Measurements from ENCODE around the gene NPM3. TPM values are rescaled to one million over a fixed set of nuclear protein-coding genes. Genes with fewer than 3 reads are reported as not detected.

Gene NPM3
- total RNA-seq, 3 donors from 2014 or later: 14.4 to 27.4 (median 15.3) TPM

DNA sequence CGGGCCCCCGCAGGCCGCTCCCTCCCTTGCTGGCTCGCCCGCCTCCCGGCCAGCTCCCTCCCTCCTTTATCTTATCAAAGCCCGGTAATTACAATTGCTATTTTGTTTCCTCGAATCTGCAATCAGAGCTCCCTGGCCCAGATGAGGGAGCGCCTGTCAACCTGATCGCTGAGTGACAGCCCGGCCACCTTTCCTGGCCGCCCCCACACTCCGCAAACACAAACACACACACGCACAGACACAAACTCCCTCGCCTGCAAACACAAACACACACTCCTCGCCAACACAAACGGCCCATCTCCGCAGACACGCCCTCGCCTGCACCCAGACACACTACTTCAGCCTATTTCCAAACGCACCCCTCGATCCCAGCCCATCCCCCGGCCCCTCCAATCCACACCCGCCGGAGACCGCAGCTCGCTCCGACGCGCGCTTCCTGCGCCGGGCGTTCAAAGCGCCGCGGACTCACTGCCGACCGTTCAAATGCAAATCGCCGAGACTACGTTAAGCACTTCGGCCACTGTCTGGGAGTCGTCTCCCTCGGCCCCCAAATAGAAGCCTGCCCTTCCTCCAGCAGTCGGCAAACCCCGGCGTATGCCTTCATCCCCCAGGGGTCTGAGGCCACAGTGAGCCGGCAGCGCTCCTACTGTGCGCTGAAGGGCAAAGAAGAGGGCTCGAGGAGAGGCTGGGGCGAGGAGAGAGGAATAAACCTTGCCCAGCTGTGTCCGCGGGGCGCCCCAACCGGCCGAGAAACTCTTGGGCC, 4.3 kb downstream of the NPM3 start:
- peak; percentile 68 for ATAC-seq

DNA sequence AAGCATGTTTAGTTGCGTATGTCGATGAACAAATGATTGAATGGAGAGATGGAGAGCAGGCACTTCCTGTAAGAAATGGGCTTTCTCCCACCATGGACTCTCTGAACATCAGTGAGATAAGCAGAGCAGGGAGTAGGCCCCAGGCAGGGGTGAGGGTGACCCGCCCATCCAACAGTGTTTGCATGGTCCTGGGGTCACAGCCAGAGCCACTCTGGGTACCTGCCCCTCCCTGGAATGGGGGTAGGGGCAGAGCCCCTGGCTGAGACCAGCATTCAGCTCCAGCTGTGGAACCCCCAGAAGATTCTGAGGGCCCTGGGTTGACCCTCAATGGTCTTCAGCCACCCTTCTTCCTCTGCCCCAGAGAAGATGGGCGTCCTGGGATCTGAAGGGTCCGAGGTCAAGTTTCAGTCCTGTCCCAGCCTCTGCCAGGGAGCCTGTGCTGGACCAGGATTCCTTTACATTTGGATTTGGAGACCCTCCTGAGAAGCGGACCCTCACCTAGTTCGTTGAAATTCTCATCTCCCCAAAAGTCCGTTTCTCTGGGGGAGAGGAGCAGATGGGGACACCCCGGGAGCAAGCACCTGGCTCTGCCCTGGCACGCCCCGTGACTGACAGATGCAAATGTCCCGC, 5.0 kb downstream of the NPM3 start:
- intact Hi-C loops (cut with DNase I, micrococcal nuclease): loop anchor here in 1 of 2 donors (10.0 kb wide), 1 partner anchor 173 kb away; no protein-coding TSS in a partner anchor
- Histone ChIP-seq H3K36me3 (ENCODE audit: low read depth) (no peaks in the 10 kb centered on the region), H3K9me3 (no peaks in the 10 kb centered on the region), H3K4me1 (ENCODE audit: low read depth) (peaks cover 45% of the 10 kb centered on the region), H3K4me3 (no peak overlapping the region)
- TF ChIP-seq, protein P1, sequence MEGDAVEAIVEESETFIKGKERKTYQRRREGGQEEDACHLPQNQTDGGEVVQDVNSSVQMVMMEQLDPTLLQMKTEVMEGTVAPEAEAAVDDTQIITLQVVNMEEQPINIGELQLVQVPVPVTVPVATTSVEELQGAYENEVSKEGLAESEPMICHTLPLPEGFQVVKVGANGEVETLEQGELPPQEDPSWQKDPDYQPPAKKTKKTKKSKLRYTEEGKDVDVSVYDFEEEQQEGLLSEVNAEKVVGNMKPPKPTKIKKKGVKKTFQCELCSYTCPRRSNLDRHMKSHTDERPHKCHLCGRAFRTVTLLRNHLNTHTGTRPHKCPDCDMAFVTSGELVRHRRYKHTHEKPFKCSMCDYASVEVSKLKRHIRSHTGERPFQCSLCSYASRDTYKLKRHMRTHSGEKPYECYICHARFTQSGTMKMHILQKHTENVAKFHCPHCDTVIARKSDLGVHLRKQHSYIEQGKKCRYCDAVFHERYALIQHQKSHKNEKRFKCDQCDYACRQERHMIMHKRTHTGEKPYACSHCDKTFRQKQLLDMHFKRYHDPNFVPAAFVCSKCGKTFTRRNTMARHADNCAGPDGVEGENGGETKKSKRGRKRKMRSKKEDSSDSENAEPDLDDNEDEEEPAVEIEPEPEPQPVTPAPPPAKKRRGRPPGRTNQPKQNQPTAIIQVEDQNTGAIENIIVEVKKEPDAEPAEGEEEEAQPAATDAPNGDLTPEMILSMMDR (IDR thresholded peaks at IDR 0.05): no peak
- ATAC-seq: no peak
- no peak for DNase-seq

More for the DNA sequence above, 4.3 kb downstream of the NPM3 start:
- no peaks in the 10 kb centered on the region for H3K9me3 ChIP-seq
- no peaks in the 10 kb centered on the region for H3K36me3 ChIP-seq (ENCODE audit: low read depth)
- TF ChIP-seq, protein P1 (IDR thresholded peaks at IDR 0.05): no peak
- intact Hi-C loops (cut with DNase I, micrococcal nuclease): loop anchor here in 1 of 2 donors (10.0 kb wide), 1 partner anchor 174 kb away; no protein-coding TSS in a partner anchor
- peak; percentile 69 to 81 (median 80) for DNase-seq
- peaks cover 51% of the 10 kb centered on the region for H3K4me1 ChIP-seq (ENCODE audit: low read depth)
- no peak overlapping the region for H3K4me3 ChIP-seq

DNA sequence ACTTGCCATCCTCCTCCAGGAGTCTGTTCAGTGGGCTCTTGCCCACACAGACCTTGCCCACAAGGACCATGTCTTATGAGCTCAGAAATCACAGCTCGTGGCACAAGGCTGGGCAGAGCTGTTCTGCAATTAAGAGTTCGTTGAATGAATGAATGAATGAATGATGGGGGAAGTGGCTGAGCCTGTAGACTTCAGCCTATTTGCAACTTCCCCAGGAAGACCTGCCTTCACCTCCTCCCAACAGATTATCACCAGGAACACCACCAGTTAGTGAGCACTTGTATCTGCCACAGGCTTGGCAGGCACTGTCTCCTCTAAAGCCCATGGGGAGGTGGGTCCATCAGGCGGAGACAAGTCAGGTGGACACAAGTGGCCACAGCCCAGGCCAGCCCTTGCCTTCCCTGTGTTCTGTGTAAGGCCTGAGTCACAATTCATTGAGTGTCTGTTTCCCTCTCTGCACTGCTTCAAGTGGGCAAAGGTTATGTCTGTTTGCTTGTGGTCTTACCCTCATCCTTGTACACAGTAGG, 5.6 kb downstream of the NPM3 start:
- intact Hi-C loops (cut with DNase I, micrococcal nuclease): loop anchor here in 1 of 2 donors (10.0 kb wide), 1 partner anchor 173 kb away; no protein-coding TSS in a partner anchor

DNA sequence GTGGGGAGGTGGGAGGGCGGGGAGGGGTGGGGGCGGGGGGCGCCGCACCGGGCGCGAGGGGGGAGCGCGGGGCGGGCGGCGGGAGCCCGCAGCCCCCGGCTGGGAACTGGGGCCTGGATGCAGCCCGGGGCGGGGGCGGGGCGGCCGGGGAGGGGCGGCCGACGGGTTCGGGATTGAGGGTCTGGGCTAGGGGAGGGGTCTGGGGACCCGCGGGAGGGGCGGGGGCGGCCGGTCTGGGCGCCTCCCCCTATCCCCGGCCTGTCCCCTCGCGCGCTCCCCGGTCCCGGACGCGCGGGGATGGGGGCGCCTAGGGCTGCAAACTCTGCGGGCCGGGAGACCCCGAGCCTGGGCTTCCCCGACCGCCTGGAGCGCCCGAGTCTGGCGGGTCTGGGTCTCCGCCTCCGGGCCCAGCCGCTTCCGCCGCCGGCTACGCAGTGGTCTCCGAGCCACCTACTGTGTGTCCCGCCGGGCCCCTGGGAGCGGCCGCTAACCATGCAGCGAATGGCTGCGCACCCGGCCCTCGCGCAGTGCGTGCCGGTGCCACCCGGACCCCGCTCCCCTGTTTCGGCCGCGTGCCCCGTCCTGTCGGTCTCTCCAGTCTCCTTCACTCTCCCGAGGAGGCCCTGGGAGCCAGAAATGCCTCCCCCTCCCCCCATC, 7.0 kb downstream of the NPM3 start:
- Histone ChIP-seq H3K36me3 (ENCODE audit: low read depth) (no peaks in the 10 kb centered on the region), H3K9me3 (no peaks in the 10 kb centered on the region), H3K4me1 (ENCODE audit: low read depth) (peaks cover 34% of the 10 kb centered on the region), H3K4me3 (no peak overlapping the region)
- DNase-seq (no peak), ATAC-seq (no peak)
- intact Hi-C loops (cut with DNase I, micrococcal nuclease): loop anchor here in 1 of 2 donors (10.0 kb wide), 1 partner anchor 171 kb away; no protein-coding TSS in a partner anchor
- TF ChIP-seq, protein P1 (IDR thresholded peaks at IDR 0.05): no peak

More for the DNA sequence above, 5.6 kb downstream of the NPM3 start:
- Histone ChIP-seq H3K36me3 (ENCODE audit: low read depth) (no peaks in the 10 kb centered on the region), H3K4me3 (no peak overlapping the region), H3K4me1 (ENCODE audit: low read depth) (peaks cover 42% of the 10 kb centered on the region), H3K9me3 (no peaks in the 10 kb centered on the region)
- TF ChIP-seq, protein P1 (IDR thresholded peaks at IDR 0.05): no peak
- peak; percentile 3 for ATAC-seq
- DNase-seq: no peak
